ENCODE results near the gene KY. TPM values are rescaled to one million over a fixed set of nuclear protein-coding genes. Genes with fewer than 3 reads are reported as not detected.
"Not testable (repeated sequence)": the region's sequence is repeated elsewhere in the genome, so short reads cannot be mapped to it uniquely, and the experiment has no call there.

KY gene
- total RNA-seq, 1 donor from 2014 or later = 3.7 TPM

GRCh38 chr3:134590766-134591165, 60.1 kb downstream of the KY start:
- Histone ChIP-seq H3K27ac (no peak overlapping the region), H3K9me3 (no peaks in the 10 kb centered on the region), H3K27me3 (no peaks in the 10 kb centered on the region), H3K36me3 (no peaks in the 10 kb centered on the region), H3K4me1 (no peaks in the 10 kb centered on the region), H3K4me3 (no peak overlapping the region)
- intact Hi-C loops (cut with DNase I) = no loop called here
- TF ChIP-seq CTCF (IDR thresholded peaks at IDR 0.05) (no peak), POLR2A (IDR thresholded peaks at IDR 0.05) (no peak), POLR2AphosphoS5 (IDR thresholded peaks at IDR 0.05; ENCODE audit: insufficient read depth in 1 of 2, low read depth in 1 of 2) (no peak)
- DNase-seq (ENCODE audit: extremely low spot score in 2 of 2) = no peak

- DNase-seq (ENCODE audit: extremely low spot score in 2 of 2) = no peak
- TF ChIP-seq POLR2AphosphoS5 (IDR thresholded peaks at IDR 0.05; ENCODE audit: insufficient read depth in 1 of 2, low read depth in 1 of 2) (no peak), POLR2A (IDR thresholded peaks at IDR 0.05) (no peak), CTCF (IDR thresholded peaks at IDR 0.05) (no peak)
- no peaks in the 10 kb centered on the region for H3K4me1 ChIP-seq
- H3K36me3 ChIP-seq = no peaks in the 10 kb centered on the region
- H3K27ac ChIP-seq = no peak overlapping the region
- no peaks in the 10 kb centered on the region for H3K9me3 ChIP-seq
- no peaks in the 10 kb centered on the region for H3K27me3 ChIP-seq
- intact Hi-C loops (cut with DNase I) = no loop called here
- H3K4me3 ChIP-seq = no peak overlapping the region
Observed at GRCh38 chr3:134579141-134579665, 71.6 kb downstream of the KY start.

GRCh38 chr3:134576831-134577230, 74.0 kb downstream of the KY start:
- DNase-seq (ENCODE audit: extremely low spot score in 2 of 2) = no peak
- intact Hi-C loops (cut with DNase I) = no loop called here
- H3K4me1 ChIP-seq = no peaks in the 10 kb centered on the region
- H3K27me3 ChIP-seq = no peaks in the 10 kb centered on the region
- no peak overlapping the region for H3K27ac ChIP-seq
- TF ChIP-seq CTCF (IDR thresholded peaks at IDR 0.05) (no peak), POLR2AphosphoS5 (IDR thresholded peaks at IDR 0.05; ENCODE audit: insufficient read depth in 1 of 2, low read depth in 1 of 2) (no peak), POLR2A (IDR thresholded peaks at IDR 0.05) (no peak)
- H3K36me3 ChIP-seq = no peaks in the 10 kb centered on the region
- no peak overlapping the region for H3K4me3 ChIP-seq
- H3K9me3 ChIP-seq = no peaks in the 10 kb centered on the region

- no peak overlapping the region for H3K4me3 ChIP-seq
- no peak for DNase-seq (ENCODE audit: extremely low spot score in 2 of 2)
- no peaks in the 10 kb centered on the region for H3K36me3 ChIP-seq
- TF ChIP-seq POLR2A (IDR thresholded peaks at IDR 0.05) (no peak), CTCF (IDR thresholded peaks at IDR 0.05) (no peak), POLR2AphosphoS5 (IDR thresholded peaks at IDR 0.05; ENCODE audit: insufficient read depth in 1 of 2, low read depth in 1 of 2) (no peak)
- intact Hi-C loops (cut with DNase I) = no loop called here
- H3K27ac ChIP-seq = no peak overlapping the region
- H3K4me1 ChIP-seq = no peaks in the 10 kb centered on the region
- H3K27me3 ChIP-seq = no peaks in the 10 kb centered on the region
- no peaks in the 10 kb centered on the region for H3K9me3 ChIP-seq
Observed at GRCh38 chr3:134576426-134576825, 74.4 kb downstream of the KY start.

- H3K27me3 ChIP-seq; H3K27ac ChIP-seq; intact Hi-C loops (cut with DNase I); H3K9me3 ChIP-seq; H3K36me3 ChIP-seq; H3K4me3 ChIP-seq; H3K4me1 ChIP-seq; DNase-seq (ENCODE audit: extremely low spot score in 2 of 2): not testable (repeated sequence)
Observed at GRCh38 chr3:134569899-134570298, 80.9 kb downstream of the KY start.

Measured in vagina (tissue), 2 donors.